ENCODE measurements around the gene GHR.
"Not testable (repeated sequence)": the region's sequence is repeated elsewhere in the genome, so short reads cannot be mapped to it uniquely, and the experiment has no call there.

GHR gene

GRCh38 chr5:42654645-42655044, 231.4 kb downstream of the GHR start:
- DNase-seq, result no peak

- no peak for DNase-seq
Measured at GRCh38 chr5:42655982-42656650, 232.9 kb downstream of the GHR start.

DNA sequence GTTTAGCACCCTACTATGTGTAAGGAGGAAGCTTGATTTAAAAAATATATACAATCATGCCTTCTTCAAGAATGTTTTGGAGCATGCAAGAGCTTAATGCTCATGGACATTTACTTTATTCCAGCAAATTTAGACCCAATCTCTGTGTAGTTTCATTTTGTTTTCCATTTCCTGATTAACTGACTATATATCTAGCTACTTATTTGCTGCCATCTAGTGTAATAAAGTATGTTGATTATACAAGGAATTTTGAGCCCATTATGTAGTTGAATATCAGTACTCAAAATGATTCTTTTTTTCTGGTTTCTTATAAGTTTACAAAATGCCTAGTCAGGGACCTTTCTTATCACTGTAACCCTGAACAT, 233.4 kb downstream of the GHR start:
- no peak for DNase-seq

DNA sequence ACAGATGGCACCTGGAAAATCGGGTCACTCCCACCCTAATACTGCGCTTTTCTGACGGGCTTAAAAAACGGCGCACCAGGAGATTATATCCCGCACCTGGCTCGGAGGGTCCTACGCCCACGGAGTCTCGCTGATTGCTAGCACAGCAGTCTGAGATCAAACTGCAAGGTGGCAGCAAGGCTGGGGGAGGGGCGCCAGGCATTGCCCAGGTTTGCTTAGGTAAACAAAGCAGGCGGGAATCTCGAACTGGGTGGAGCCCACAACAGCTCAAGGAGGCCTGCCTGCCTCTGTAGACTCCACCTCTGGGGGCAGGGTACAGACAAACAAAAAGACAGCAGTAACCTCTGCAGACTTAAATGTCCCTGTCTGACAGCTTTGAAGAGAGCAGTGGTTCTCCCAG, 236.6 kb downstream of the GHR start:
- not testable (repeated sequence) for DNase-seq

GRCh38 chr5:42665857-42666256, 242.6 kb downstream of the GHR start:
- no peak for DNase-seq

- DNase-seq, result no peak
Measured at GRCh38 chr5:42666869-42667268, 243.6 kb downstream of the GHR start.

- DNase-seq, result no peak
Measured at GRCh38 chr5:42668254-42668653, 245.0 kb downstream of the GHR start.

- DNase-seq, result no peak
Measured at GRCh38 chr5:42672925-42673324, 249.7 kb downstream of the GHR start.

GRCh38 chr5:42675602-42676001, 252.4 kb downstream of the GHR start:
- no peak for DNase-seq

DNA sequence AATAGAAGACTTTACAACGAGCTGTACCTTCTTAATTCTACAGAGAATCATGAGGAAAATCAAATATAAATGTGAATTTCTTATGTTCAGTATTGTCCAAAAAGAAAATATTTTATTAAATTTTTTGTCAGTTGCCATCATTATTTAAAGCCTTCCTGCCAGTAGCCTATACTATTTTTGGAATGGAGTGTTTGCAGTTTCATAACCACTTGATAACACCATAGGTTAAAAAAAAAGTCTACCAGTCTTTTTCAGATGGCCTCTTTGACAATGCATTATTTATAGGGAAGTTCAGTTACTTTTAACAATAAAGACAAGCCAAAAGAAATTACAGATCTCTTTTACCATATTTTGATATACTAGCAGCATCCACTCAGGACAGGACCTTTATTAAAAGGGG, 253.1 kb downstream of the GHR start:
- DNase-seq, result no peak

DNA sequence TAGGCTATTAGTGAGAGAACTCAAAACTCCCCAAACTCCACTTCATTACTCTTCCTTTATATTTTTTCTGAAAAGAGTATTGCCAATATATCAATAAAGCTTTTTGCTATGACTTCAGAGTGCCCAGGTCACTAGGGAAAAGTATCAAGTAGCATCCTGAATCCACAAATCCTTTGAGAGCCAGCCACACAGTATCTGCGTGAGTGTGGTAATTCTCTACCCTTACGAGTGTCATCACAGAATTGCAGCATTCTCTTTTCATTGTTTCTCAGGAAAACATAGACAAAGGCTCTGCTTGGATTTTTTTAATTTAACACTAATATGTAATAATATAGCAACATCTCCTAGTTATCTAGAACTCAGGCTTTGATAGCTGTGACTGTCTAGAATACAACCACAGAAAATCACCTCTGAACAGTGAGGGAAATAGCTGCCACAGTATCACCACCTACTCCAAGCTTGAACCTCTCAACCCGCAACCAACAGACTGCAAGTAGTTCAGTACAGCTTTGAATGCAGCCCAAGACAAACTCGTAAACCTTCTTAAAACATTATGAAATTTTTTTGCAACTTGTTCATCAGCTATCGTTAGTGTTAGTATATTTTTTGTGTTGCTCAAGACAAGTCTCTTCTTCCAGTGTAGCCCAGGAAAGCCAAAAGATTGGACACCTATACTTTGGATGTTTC, 254.1 kb downstream of the GHR start:
- no peak for DNase-seq

DNA sequence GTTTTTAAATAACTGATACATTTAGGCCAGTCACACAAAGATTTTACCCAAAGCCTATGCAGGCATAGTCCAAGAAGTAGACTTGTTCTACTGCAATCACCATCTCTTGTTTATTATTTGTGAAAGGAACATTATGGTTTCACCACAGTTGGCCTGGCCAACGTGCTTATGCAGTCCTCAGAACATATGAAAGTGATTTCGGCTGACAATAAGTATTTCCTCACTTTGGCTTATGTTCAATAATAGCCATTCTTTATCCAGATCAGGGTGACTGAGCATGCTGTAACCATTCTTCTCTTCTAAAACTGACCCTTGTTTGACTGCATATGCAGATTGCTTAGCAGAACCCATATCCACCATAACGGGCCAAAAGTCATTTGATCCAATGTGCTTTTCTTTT, 256.8 kb downstream of the GHR start:
- no peak for DNase-seq

GRCh38 chr5:42685078-42685477, 261.8 kb downstream of the GHR start:
- not testable (repeated sequence) for DNase-seq

DNA sequence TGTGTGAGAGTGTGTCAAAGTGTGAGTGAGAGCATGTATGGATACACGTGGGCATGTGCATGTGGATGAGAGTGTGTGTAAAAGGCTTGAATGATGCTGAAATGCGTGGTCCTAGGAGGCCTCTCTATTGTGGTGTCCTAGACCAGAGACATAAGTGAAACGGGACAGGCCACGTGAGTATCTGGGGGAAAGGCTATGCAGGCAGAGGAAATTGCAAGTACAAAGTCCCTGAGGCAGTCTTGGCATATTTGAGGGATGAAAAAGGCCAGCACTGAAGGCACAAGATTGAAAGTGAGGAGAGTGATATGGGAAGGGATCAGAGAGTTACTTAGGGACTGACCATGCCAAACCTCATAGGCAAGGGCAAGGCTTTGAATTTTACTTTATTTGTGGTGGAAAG, 266.2 kb downstream of the GHR start:
- no peak for DNase-seq

DNA sequence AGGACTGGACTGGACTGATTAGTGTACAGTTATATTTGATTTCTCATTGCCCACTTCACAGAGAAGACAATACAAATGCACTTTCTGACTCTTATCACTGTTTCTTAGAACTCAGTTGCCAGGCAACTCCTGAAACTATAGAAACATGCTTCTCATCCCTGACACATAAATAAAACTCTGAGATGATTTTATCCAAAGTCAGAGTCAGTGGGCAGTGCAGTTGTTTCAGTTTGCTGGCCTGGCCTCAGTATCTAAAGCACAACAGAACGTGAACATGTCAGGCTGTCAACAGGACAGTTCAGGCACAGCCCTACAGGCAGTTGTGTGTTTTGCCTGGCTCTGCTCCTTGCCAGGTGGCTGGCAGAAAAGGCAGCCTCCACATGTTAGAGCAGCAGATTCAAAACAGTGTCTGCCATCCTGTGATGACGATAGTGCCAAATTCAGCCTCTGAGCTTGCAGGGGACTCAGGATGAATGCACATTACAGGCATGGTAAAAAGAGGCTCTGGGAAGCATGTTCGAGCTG, 268.2 kb downstream of the GHR start:
- DNase-seq, result no peak

GRCh38 chr5:42701351-42702059, 278.3 kb downstream of the GHR start:
- no peak for DNase-seq

DNA sequence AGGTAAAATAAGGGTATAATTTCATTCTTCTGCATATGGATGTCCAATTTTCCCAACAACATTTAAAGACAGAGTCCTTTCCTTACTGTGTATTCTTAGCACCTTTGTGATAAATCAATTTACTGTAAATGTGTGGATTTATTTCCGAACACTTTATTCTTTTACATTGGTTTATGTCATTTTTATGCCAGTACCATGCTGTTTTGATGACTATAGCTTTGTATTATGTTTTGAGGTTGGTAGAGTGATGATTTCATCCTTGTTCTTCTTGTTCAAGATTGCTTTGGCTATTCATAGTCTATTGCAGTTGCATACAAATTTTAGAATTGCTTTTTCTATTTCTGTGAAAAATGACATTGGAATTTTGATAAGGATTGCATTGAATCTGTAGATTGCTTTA, 280.0 kb downstream of the GHR start:
- no peak for DNase-seq

DNA sequence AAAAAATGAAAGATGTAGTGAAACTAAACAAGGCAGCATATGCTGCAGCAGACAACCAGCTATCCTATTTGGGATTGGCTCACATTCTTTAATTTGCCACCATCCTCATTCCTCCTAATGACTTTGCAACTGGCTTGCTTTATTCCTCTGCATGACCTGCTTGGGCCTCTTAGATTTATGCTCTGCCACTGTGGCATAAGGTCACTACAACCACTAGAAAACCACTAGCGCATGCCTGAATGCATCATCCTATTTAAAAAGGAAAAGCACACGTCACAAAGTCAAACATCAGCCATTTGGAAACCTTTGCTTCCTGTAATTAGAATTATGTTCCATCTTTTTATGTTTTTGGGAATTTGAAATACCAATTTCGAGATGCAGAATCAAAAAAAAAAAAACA, 292.5 kb downstream of the GHR start:
- DNase-seq, result no peak

- no peak for DNase-seq
Measured at GRCh38 chr5:42718591-42718990, 295.4 kb downstream of the GHR start.

GRCh38 chr5:42719034-42719433, 295.8 kb downstream of the GHR start:
- no peak for DNase-seq

- no peak for DNase-seq
Measured at GRCh38 chr5:42720251-42720650, 297.0 kb downstream of the GHR start.

- no peak for DNase-seq
Measured at GRCh38 chr5:42721484-42721883, 298.2 kb downstream of the GHR start.

- not testable (repeated sequence) for DNase-seq
Measured at GRCh38 chr5:42734531-42735058, 311.4 kb downstream of the GHR start.

DNA sequence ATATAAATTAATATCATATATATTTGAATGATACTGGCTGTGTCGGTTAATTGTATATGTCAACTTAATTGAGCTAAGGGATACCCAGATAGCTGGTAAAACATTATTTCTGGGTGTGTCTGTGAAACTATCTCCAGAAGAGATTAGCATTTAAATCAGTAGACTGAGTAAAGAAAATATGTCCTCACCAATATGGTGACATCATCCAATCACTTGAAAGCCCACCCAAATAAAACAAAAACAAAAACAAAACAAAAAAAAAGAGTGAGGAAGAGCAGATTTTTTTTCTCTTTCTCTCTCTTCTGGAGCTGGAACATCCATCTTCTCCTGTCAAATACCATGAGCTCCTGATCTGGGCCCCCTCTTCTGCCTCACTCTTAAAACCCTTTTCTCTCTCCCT, 317.7 kb downstream of the GHR start:
- no peak for DNase-seq

All from NCI-H1930 (cell line).